ENCODE data around the gene ZNF598. TPM values are rescaled to one million over a fixed set of nuclear protein-coding genes. Genes with fewer than 3 reads are reported as not detected.

Gene ZNF598
- total RNA-seq, 1 experiment from 2014 or later, result 75.8 TPM

DNA sequence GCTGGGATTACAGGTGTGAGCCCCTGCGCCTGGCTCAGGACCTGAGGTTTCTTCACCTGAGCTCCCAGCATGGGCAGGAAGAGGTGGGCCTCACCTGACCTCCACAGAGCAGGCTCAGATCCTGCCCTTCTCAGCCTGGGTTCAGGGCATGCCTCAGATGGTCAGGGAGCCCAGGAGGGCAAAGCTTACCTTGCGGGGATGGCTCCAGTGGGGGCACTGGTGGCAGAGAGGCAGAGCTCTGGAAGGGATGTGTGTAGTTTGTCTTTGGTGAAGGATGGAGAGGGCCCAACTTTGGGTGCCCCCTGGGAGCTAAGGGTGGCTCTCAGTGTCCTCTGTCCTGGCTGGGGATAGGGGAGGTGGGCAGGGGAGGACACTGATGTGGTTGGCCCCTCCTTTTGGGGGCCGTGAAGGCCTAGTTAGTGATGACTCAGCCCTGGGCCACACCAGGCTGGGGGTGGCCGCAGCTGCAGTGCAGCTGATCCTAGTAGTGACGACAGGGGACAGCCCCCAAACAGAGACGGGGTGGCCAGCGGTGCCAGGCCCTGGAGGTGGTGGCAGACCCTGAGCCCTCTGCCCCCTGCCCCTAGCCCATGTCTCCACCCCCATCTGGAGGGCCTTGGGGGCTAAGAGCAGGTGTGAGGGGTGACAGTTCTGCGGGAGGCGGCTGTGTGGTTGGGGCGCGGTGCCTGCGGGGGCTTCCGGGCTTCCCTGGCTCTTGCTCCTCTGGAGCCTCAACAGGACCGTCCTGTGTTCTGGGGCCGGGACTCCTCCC lies 22.9 kb upstream of the ZNF598 start:
- ChIA-PET CTCF (interaction anchor here (0.6 kb wide), 1 partner anchor 519 kb away, joined by 7 read pairs; no protein-coding TSS in a partner anchor), POLR2A (ENCODE audit: low non-redundant PET) (no interaction called here)
- BruUV-seq (replicated peaks), result no TSS peak
- no peaks in the 10 kb centered on the region for H3K9me3 ChIP-seq (ENCODE audit: low read depth, low read length, poor library complexity, severe bottlenecking)
- H3K4me1 ChIP-seq (ENCODE audit: insufficient read depth, low read length, poor library complexity, severe bottlenecking), result peaks cover 28% of the 10 kb centered on the region
- peaks cover 4% of the 10 kb centered on the region for H3K36me3 ChIP-seq (ENCODE audit: insufficient read depth, low read length, poor library complexity, severe bottlenecking)
- TF ChIP-seq EZH2 (IDR thresholded peaks at IDR 0.05; ENCODE audit: borderline replicate concordance, low read depth, low read length, poor library complexity, severe bottlenecking), result no peak
- TF ChIP-seq, protein P1, sequence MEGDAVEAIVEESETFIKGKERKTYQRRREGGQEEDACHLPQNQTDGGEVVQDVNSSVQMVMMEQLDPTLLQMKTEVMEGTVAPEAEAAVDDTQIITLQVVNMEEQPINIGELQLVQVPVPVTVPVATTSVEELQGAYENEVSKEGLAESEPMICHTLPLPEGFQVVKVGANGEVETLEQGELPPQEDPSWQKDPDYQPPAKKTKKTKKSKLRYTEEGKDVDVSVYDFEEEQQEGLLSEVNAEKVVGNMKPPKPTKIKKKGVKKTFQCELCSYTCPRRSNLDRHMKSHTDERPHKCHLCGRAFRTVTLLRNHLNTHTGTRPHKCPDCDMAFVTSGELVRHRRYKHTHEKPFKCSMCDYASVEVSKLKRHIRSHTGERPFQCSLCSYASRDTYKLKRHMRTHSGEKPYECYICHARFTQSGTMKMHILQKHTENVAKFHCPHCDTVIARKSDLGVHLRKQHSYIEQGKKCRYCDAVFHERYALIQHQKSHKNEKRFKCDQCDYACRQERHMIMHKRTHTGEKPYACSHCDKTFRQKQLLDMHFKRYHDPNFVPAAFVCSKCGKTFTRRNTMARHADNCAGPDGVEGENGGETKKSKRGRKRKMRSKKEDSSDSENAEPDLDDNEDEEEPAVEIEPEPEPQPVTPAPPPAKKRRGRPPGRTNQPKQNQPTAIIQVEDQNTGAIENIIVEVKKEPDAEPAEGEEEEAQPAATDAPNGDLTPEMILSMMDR (conservative IDR thresholded peaks at IDR 0.05; ENCODE audit: low read depth, low read length), result no peak
- no peak overlapping the region for H3K27ac ChIP-seq (ENCODE audit: low read depth, low read length, poor library complexity, severe bottlenecking)
- no peak for DNase-seq (ENCODE audit: low spot score)
- no peaks in the 10 kb centered on the region for H3K27me3 ChIP-seq (replicated peaks; ENCODE audit: insufficient read depth, low read depth, low read length, poor library complexity)
- intact Hi-C loops (cut with micrococcal nuclease; ENCODE audit: unreplicated experiment), result no loop called here
- no peak overlapping the region for H3K4me3 ChIP-seq (ENCODE audit: low read depth, low read length, poor library complexity, severe bottlenecking)

DNA sequence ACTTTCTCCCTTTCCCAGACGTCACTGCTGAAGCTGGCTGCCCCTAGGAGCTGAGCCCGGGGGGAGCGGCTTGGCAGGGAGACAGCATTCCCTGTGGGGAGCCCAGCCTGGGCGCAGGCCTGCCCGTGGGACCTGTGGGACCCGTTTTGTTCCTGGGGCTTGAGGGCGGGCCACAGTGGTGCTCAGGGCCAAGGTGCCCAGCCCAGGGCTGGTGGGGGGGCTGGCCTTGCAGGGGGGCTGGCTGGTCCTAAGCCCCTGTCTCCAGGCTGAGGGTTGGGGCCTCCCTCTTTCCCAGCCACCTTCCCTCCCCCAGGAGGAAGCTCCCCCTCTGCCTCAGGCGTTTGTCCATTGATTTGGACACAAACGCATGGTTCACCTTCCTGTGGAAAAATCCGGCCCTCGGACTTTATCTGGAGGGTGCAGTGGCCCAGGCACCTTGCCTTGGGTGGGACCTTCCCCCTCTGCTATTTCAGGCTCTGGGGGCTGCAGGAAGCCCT lies 21.5 kb upstream of the ZNF598 start:
- peaks cover 30% of the 10 kb centered on the region for H3K4me1 ChIP-seq (ENCODE audit: insufficient read depth, low read length, poor library complexity, severe bottlenecking)
- peaks cover under 1% of the 10 kb centered on the region for H3K36me3 ChIP-seq (ENCODE audit: insufficient read depth, low read length, poor library complexity, severe bottlenecking)
- H3K4me3 ChIP-seq (ENCODE audit: low read depth, low read length, poor library complexity, severe bottlenecking), result no peak overlapping the region
- peak overlapping the region; percentile 45 for H3K27ac ChIP-seq (ENCODE audit: low read depth, low read length, poor library complexity, severe bottlenecking)
- TF ChIP-seq, protein P1 (conservative IDR thresholded peaks at IDR 0.05; ENCODE audit: low read depth, low read length), result no peak
- no peak for TF ChIP-seq EZH2 (IDR thresholded peaks at IDR 0.05; ENCODE audit: borderline replicate concordance, low read depth, low read length, poor library complexity, severe bottlenecking)
- no peaks in the 10 kb centered on the region for H3K9me3 ChIP-seq (ENCODE audit: low read depth, low read length, poor library complexity, severe bottlenecking)
- ChIA-PET CTCF (no interaction called here), POLR2A (ENCODE audit: low non-redundant PET) (interaction anchor here (0.7 kb wide), 1 partner anchor 1877 kb away, joined by 3 read pairs; no protein-coding TSS in a partner anchor)
- BruUV-seq (replicated peaks), result no TSS peak
- peak; percentile 54 for DNase-seq (ENCODE audit: low spot score)
- no peaks in the 10 kb centered on the region for H3K27me3 ChIP-seq (replicated peaks; ENCODE audit: insufficient read depth, low read depth, low read length, poor library complexity)
- intact Hi-C loops (cut with micrococcal nuclease; ENCODE audit: unreplicated experiment), result no loop called here

DNA sequence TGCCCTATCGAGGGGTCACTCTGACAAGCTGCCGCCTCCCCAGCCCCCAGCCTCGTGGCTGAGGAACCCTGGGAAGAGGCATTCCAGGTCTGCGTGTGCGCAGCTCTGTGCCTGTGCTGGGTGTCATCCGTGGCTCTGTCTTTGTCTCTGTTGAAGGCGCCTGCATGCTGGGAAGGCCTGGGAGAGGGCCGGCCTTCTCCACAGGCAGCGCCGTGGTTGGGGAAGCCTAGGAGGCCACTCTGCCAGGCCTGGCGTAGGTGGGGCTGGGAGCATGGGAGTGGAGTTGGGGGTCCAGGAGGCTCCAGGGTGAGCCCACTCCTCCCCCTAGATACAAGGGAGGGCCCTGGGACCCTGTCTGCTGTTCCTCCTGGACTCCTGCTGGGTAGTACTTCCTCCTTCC lies 20.4 kb upstream of the ZNF598 start:
- ChIA-PET CTCF (no interaction called here), POLR2A (ENCODE audit: low non-redundant PET) (no interaction called here)
- intact Hi-C loops (cut with micrococcal nuclease; ENCODE audit: unreplicated experiment), result no loop called here
- Histone ChIP-seq H3K27me3 (replicated peaks; ENCODE audit: insufficient read depth, low read depth, low read length, poor library complexity) (no peaks in the 10 kb centered on the region), H3K4me1 (ENCODE audit: insufficient read depth, low read length, poor library complexity, severe bottlenecking) (peaks cover 22% of the 10 kb centered on the region), H3K4me3 (ENCODE audit: low read depth, low read length, poor library complexity, severe bottlenecking) (no peak overlapping the region), H3K27ac (ENCODE audit: low read depth, low read length, poor library complexity, severe bottlenecking) (no peak overlapping the region), H3K36me3 (ENCODE audit: insufficient read depth, low read length, poor library complexity, severe bottlenecking) (no peaks in the 10 kb centered on the region), H3K9me3 (ENCODE audit: low read depth, low read length, poor library complexity, severe bottlenecking) (no peaks in the 10 kb centered on the region)
- TF ChIP-seq, protein P1 (conservative IDR thresholded peaks at IDR 0.05; ENCODE audit: low read depth, low read length), result no peak
- TF ChIP-seq EZH2 (IDR thresholded peaks at IDR 0.05; ENCODE audit: borderline replicate concordance, low read depth, low read length, poor library complexity, severe bottlenecking), result no peak
- no TSS peak for BruUV-seq (replicated peaks)
- DNase-seq (ENCODE audit: low spot score), result no peak
